PC-3 (cell line): ENCODE measurements around the gene RAF1.

Experiments
- CTCF ChIP-seq: fragments of 300-600 bp; sonication (generic); conservative IDR thresholded peaks from 2 replicates; pipeline ENCODE4 v1.5.1; 2017; ENCODE audit warnings: antibody characterized with exemption, low read depth, mild to moderate bottlenecking, low read length
- EZH2phosphoT487 ChIP-seq: fragments of 300-600 bp; sonication (generic); IDR thresholded peaks from 2 replicates; pipeline ENCODE4 v1.6.1; 2018; ENCODE audit warnings: mild to moderate bottlenecking, antibody characterized with exemption, low read length, borderline replicate concordance

GRCh38 chr3:12620729-12621128, 43.2 kb downstream of the RAF1 start:
- TF ChIP-seq CTCF (no peak), EZH2phosphoT487 (no peak)
